Naive B cell (primary cell): Measurements from ENCODE around the gene VIPAS39. TPM values are rescaled to one million over a fixed set of nuclear protein-coding genes. Genes with fewer than 3 reads are reported as not detected.

Experiments
- ATAC-seq, 2 donors: fragments of 150-1000 bp; cut with Tn5 transposase; 2 replicates each; pipeline ENCODE4 v1.10.0; 2021; ENCODE audit warnings: low read depth in 2 of 2, mild to moderate bottlenecking in 2 of 2, moderate library complexity in 2 of 2
- DNase-seq: peaks from one replicate; pipeline ENCODE4 v3.0.0; 2022
- H3K27ac Mint-ChIP-seq, 6 donors: one replicate each; pipeline ENCODE4 v1.8.0; 2020 to 2022; ENCODE audit warnings: mild to moderate bottlenecking in 6 of 6, mixed read lengths in 6 of 6, moderate library complexity in 5 of 6, inconsistent platforms in 2 of 6
- H3K27me3 Mint-ChIP-seq, 3 donors: one replicate each; pipeline ENCODE4 v1.8.0; 2021 to 2022; ENCODE audit warnings: mixed read lengths in 3 of 3, mild to moderate bottlenecking in 1 of 3
- H3K36me3 Mint-ChIP-seq, 2 donors: one replicate each; pipeline ENCODE4 v1.8.0; 2020 to 2022; ENCODE audit warnings: mixed read lengths in 2 of 2, inconsistent platforms in 1 of 2, mild to moderate bottlenecking in 1 of 2
- H3K4me1 Mint-ChIP-seq, 3 donors: one replicate each; pipeline ENCODE4 v1.8.0; 2020 to 2022; ENCODE audit warnings: mixed read lengths in 3 of 3, inconsistent platforms in 1 of 3, mild to moderate bottlenecking in 1 of 3, moderate library complexity in 1 of 3
- H3K4me3 Mint-ChIP-seq, 8 donors: one replicate each; pipeline ENCODE4 v1.8.0; 2020 to 2022; ENCODE audit warnings: mild to moderate bottlenecking in 8 of 8, mixed read lengths in 8 of 8, moderate library complexity in 8 of 8, inconsistent platforms in 2 of 8
- H3K9me3 Mint-ChIP-seq, 7 donors: one replicate each; pipeline ENCODE4 v1.8.0; 2020 to 2022; ENCODE audit warnings: mixed read lengths in 7 of 7, mild to moderate bottlenecking in 5 of 7, inconsistent platforms in 2 of 7, moderate library complexity in 1 of 7
- polyA plus RNA-seq, 6 donors: library from polyadenylated mRNA; unstranded; fragments of 300-500 nt; fragmentation: Illumina TruSeq; gene quantifications; one replicate each; pipeline ENCODE4 v1.2.3, GENCODE V29; 2021; ENCODE audit warnings: low read depth in 6 of 6

Gene VIPAS39
- polyA plus RNA-seq = 10 to 100 TPM in 2 of 6 donors, 1 to 10 TPM in 4; 8.6 to 13.9 (median 9.7) TPM

GRCh38 chr14:77457522-77458248, at the start of gene VIPAS39, which contains the start of gene AHSA1:
Gene VIPAS39, minus strand, starts transcription at chr14:77457601. Its CDS starts 3,499 bp downstream, at chr14:77454102.
Gene AHSA1, plus strand, starts transcription at chr14:77458093. Its CDS starts 97 bp downstream, at chr14:77458190.
- Mint-ChIP-seq H3K4me1 (peaks cover 37 to 43% (median 43%) of the 10 kb centered on the region in 3 donors), H3K27ac (peak within 1 kb of the TSS; percentile 96 to 100 (median 100)), H3K4me3 (peak within 1 kb of the TSS; percentile 99 to 100 (median 100)), H3K27me3 (no peaks in the 10 kb centered on the region), H3K9me3 (no peaks in the 10 kb centered on the region), H3K36me3 (peaks cover 13 to 27% of the 10 kb centered on the region in 2 donors)
- ATAC-seq = peak; percentile 93
- peak; percentile 95 for DNase-seq

DNA sequence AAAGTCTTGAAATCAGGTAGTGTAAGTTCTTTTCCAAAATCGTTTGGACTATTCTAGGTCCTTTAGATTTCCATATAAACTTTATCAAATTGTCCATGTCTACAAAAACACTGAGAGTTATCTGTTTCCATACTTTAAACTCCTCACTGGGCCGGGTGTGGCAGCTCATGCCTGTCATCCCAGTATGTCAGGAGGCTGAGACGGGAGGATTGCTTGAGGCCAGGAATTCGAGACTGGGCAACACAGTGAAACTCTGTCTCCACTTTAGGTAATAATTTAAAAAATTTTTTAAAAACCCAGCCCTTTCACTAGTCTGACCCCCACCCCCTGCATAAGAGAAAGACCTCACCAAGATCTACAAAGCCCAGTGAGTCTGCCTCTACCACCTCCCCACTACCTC, 47.6 kb upstream of the VIPAS39 start:
- Mint-ChIP-seq H3K4me3 (no peak overlapping the region), H3K9me3 (peaks cover 0 to 8% (median 5%) of the 10 kb centered on the region in 7 donors), H3K27me3 (peaks cover 0 to 6% (median 2%) of the 10 kb centered on the region in 3 donors), H3K36me3 (peaks cover 6 to 22% of the 10 kb centered on the region in 2 donors), H3K27ac (no peak overlapping the region), H3K4me1 (peaks cover under 1 to 6% (median 5%) of the 10 kb centered on the region in 3 donors)
- DNase-seq (no peak), ATAC-seq (no peak)

DNA sequence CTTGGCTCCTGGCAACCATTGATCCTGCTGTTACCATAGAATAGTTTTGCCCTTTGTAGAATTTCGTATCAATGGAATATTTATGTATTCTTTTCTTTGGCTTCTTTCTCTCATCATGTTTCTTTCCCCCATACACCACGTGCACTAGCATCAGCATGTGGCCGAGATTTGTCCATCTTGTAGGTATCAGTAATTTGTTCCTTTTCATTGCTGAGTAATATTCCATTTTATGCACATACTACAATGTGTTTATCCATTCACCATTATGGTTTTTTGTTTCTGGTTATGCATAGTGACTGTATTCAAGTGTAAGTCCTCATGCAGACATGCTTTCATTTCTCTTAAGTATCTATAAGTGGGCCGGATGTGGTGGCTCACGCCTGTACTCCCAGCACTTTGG, 45.7 kb upstream of the VIPAS39 start:
- Mint-ChIP-seq H3K36me3 (peaks cover 6 to 13% of the 10 kb centered on the region in 2 donors), H3K4me1 (peaks cover 6 to 16% (median 11%) of the 10 kb centered on the region in 3 donors), H3K4me3 (no peak overlapping the region), H3K27me3 (peaks cover 0 to 18% (median 10%) of the 10 kb centered on the region in 3 donors), H3K27ac (no peak overlapping the region), H3K9me3 (peaks cover 0 to 8% (median 5%) of the 10 kb centered on the region in 7 donors)
- ATAC-seq (no peak), DNase-seq (no peak)

GRCh38 chr14:77502109-77502782, 44.8 kb upstream of the VIPAS39 start:
- Mint-ChIP-seq H3K9me3 (peaks cover 0 to 8% (median 5%) of the 10 kb centered on the region in 7 donors), H3K4me3 (no peak overlapping the region), H3K27ac (no peak overlapping the region), H3K4me1 (peaks cover 13 to 22% (median 19%) of the 10 kb centered on the region in 3 donors), H3K27me3 (peaks cover 4 to 27% (median 19%) of the 10 kb centered on the region in 3 donors), H3K36me3 (peaks cover 6 to 9% of the 10 kb centered on the region in 2 donors)
- ATAC-seq = no peak
- no peak for DNase-seq

- peaks cover 17 to 42% (median 20%) of the 10 kb centered on the region in 3 donors for H3K27me3 Mint-ChIP-seq
- H3K4me3 Mint-ChIP-seq = peak overlapping the region; percentile 42 to 89 (median 78)
- no peak overlapping the region for H3K27ac Mint-ChIP-seq
- ATAC-seq = peak; percentile 13 to 17
- peaks cover 0 to 7% (median 3%) of the 10 kb centered on the region in 7 donors for H3K9me3 Mint-ChIP-seq
- no peak for DNase-seq
- peaks cover 13 to 22% (median 20%) of the 10 kb centered on the region in 3 donors for H3K4me1 Mint-ChIP-seq
- H3K36me3 Mint-ChIP-seq = peaks cover 4 to 6% of the 10 kb centered on the region in 2 donors
Measured at GRCh38 chr14:77498984-77499527, 41.7 kb upstream of the VIPAS39 start.

- peak within 1 kb of the TSS; percentile 70 to 89 (median 84) for H3K4me3 Mint-ChIP-seq
- DNase-seq = peak; percentile 47
- peaks cover 17 to 42% (median 20%) of the 10 kb centered on the region in 3 donors for H3K27me3 Mint-ChIP-seq
- H3K36me3 Mint-ChIP-seq = peaks cover 4 to 5% of the 10 kb centered on the region in 2 donors
- H3K9me3 Mint-ChIP-seq = peaks cover 0 to 5% (median 3%) of the 10 kb centered on the region in 7 donors
- H3K4me1 Mint-ChIP-seq = peaks cover 13 to 22% (median 20%) of the 10 kb centered on the region in 3 donors
- peak; percentile 89 to 92 for ATAC-seq
- H3K27ac Mint-ChIP-seq = peak within 1 kb of the TSS in 1 of 6 donors; percentile 56
Measured at GRCh38 chr14:77498120-77498979, 40.9 kb upstream of the VIPAS39 start, which contains the start of gene ISM2. Gene ISM2, minus strand, starts transcription at chr14:77498816. Its CDS starts 23 bp downstream, at chr14:77498793.

GRCh38 chr14:77495334-77495733, 37.9 kb upstream of the VIPAS39 start:
- Mint-ChIP-seq H3K4me1 (peaks cover 13 to 19% (median 18%) of the 10 kb centered on the region in 3 donors), H3K9me3 (no peaks in the 10 kb centered on the region), H3K27me3 (peaks cover 17 to 39% (median 20%) of the 10 kb centered on the region in 3 donors), H3K36me3 (no peaks in the 10 kb centered on the region), H3K4me3 (peak overlapping the region in 1 of 8 donors; percentile 72), H3K27ac (no peak overlapping the region)
- ATAC-seq (no peak), DNase-seq (no peak)

GRCh38 chr14:77491056-77491455, 33.7 kb upstream of the VIPAS39 start:
- Mint-ChIP-seq H3K27me3 (peaks cover 0 to 9% (median 7%) of the 10 kb centered on the region in 3 donors), H3K27ac (no peak overlapping the region), H3K4me1 (no peaks in the 10 kb centered on the region), H3K9me3 (no peaks in the 10 kb centered on the region), H3K36me3 (no peaks in the 10 kb centered on the region), H3K4me3 (peak overlapping the region in 1 of 8 donors; percentile 42)
- ATAC-seq (no peak), DNase-seq (no peak)

DNA sequence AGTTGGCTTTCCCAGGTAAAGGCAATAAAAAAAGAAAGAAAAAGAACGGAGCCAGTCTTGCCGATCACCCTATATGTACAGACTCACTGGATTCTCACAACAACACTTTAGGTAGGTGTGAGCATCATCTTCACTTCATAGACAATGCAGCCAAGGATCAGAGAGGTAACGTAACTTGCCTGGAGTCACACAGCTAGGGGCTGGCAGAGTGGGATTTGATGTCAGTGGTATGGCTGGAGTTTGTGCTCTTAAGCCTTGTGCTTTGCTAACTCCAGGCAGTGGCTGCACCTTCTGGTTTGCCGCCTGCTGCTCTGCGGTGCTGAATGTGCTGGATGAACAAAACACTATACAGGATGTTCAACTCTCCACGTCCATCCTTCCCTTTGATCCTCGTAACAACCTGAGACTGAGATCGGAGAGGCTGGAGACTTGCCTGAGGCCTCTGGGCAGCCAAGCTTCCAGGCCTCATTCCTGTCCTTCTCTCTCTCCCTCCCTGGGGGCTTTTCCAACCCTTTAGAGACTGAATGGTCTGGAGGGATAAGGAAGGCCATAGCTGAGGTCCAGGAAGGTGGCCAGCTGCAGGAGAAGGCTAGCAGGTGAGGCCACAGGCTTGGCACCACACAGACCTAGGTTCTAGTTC, 33.1 kb upstream of the VIPAS39 start:
- H3K4me3 Mint-ChIP-seq = no peak overlapping the region
- H3K4me1 Mint-ChIP-seq = no peaks in the 10 kb centered on the region
- H3K9me3 Mint-ChIP-seq = no peaks in the 10 kb centered on the region
- DNase-seq = no peak
- no peak for ATAC-seq
- H3K27ac Mint-ChIP-seq = no peak overlapping the region
- H3K36me3 Mint-ChIP-seq = no peaks in the 10 kb centered on the region
- peaks cover 0 to 5% (median under 1%) of the 10 kb centered on the region in 3 donors for H3K27me3 Mint-ChIP-seq

DNA sequence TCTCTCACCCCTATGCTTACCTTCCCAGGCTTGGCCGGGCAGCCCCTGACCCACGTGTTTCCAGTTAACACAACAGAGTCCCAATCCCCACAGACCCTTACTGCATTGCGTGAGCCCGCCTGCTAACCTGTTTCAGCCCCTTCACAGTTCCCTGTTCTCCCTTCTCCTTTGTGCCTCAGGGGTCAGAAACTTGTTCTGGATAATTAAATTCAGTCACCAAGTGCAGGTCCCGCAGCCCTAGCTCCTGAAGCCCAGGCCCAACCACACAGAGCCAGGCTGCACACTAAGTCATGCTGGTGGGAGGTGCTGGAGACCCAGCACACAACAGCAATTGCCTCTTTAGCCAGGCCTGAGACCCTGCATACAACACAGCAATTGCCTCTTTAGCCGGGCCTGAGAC, 31.6 kb upstream of the VIPAS39 start:
- H3K36me3 Mint-ChIP-seq = no peaks in the 10 kb centered on the region
- no peaks in the 10 kb centered on the region for H3K4me1 Mint-ChIP-seq
- H3K27ac Mint-ChIP-seq = no peak overlapping the region
- no peak for ATAC-seq
- DNase-seq = no peak
- no peaks in the 10 kb centered on the region for H3K9me3 Mint-ChIP-seq
- H3K4me3 Mint-ChIP-seq = no peak overlapping the region
- H3K27me3 Mint-ChIP-seq = no peaks in the 10 kb centered on the region

DNA sequence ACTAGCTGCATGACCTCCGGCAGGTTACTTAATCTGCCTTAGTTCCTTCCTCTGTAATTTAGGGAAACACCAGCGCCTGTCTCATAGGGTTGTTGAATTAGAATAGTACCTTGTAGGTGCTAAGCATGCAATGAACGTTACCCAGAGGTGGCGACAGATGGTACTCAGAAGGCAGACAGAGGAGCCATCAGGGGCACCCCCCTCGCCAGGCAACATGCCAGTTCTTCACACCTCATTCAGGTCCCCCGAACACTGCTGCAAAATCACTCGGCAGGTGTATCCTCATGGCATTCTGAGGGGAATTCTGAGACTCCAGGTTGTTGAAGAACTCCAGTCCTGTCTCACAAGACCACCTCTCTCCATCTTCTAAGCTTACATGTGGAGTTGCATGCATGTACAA, 31.2 kb upstream of the VIPAS39 start:
- no peak overlapping the region for H3K4me3 Mint-ChIP-seq
- H3K27ac Mint-ChIP-seq = no peak overlapping the region
- no peaks in the 10 kb centered on the region for H3K27me3 Mint-ChIP-seq
- ATAC-seq = no peak
- no peak for DNase-seq
- no peaks in the 10 kb centered on the region for H3K9me3 Mint-ChIP-seq
- no peaks in the 10 kb centered on the region for H3K4me1 Mint-ChIP-seq
- H3K36me3 Mint-ChIP-seq = no peaks in the 10 kb centered on the region
